Glutamatergic neuron (in vitro differentiated cells): ENCODE data around the gene LPAR2. TPM values are rescaled to one million over a fixed set of nuclear protein-coding genes. Genes with fewer than 3 reads are reported as not detected.

Source experiments
- DNase-seq: peaks from one replicate; pipeline ENCODE4 v3.0.0; 2022
- H3K27ac Mint-ChIP-seq: one replicate; pipeline ENCODE4 v1.8.0; 2020; ENCODE audit warnings: mild to moderate bottlenecking, mixed read lengths, inconsistent platforms; ENCODE audit not compliant: unreplicated experiment
- H3K27me3 Mint-ChIP-seq: one replicate; pipeline ENCODE4 v1.8.0; 2020; ENCODE audit warnings: mild to moderate bottlenecking, moderate library complexity, mixed read lengths, inconsistent platforms; ENCODE audit not compliant: unreplicated experiment
- H3K36me3 Mint-ChIP-seq: one replicate; pipeline ENCODE4 v1.8.0; 2020; ENCODE audit warnings: mild to moderate bottlenecking, mixed read lengths, inconsistent platforms; ENCODE audit not compliant: unreplicated experiment
- H3K4me1 Mint-ChIP-seq: one replicate; pipeline ENCODE4 v1.8.0; 2020; ENCODE audit warnings: mild to moderate bottlenecking, low read depth, mixed read lengths, inconsistent platforms; ENCODE audit not compliant: unreplicated experiment
- H3K4me3 Mint-ChIP-seq: one replicate; pipeline ENCODE4 v1.8.0; 2020; ENCODE audit warnings: mild to moderate bottlenecking, mixed read lengths, inconsistent platforms; ENCODE audit not compliant: unreplicated experiment
- H3K9me3 Mint-ChIP-seq: one replicate; pipeline ENCODE4 v1.8.0; 2020; ENCODE audit warnings: mild to moderate bottlenecking, moderate library complexity, mixed read lengths, inconsistent platforms; ENCODE audit not compliant: unreplicated experiment
- total RNA-seq: library from RNA; stranded (reverse); fragmentation: NEBNext Ultra II Directional; extraction: Animal tissue kit (Norgen Biotek cat#: 25700); gene quantifications from one replicate; pipeline ENCODE4 v1.2.1, GENCODE V29; 2021; ENCODE audit not compliant: unreplicated experiment
- TF ChIP-seq, protein P1 (sequence below): fragments of 200-600 bp; sonication (generic); IDR thresholded peaks from one replicate; pipeline ENCODE4 v1.5.0; 2021; ENCODE audit not compliant: partially characterized antibody, unreplicated experiment

The LPAR2 gene
- total RNA-seq, 1 donor from 2014 or later: 364 TPM

DNA sequence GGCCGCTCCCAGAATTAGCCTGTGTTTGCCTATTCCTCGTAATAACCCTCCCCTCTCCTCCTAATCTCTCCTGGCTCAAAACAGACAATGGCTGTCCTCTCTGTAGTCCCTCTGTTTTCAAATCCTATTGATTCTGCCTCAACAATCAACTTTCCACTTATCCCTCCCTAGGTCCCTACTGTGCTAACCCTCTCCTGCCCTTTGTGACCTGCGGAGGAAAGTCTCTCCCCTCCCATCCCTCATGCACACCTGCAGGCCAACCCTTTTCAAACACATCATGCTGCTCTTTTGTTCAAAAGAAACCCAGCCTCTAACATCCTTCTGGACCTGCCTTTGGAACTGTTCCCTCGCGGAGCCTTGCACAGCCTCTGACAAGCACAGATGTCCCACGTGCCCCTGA lies 52.6 kb downstream of the LPAR2 start:
- Mint-ChIP-seq H3K27me3 (peaks cover 16% of the 10 kb centered on the region), H3K4me3 (peak overlapping the region; percentile 63), H3K9me3 (peaks cover 22% of the 10 kb centered on the region), H3K36me3 (peaks cover 6% of the 10 kb centered on the region), H3K27ac (peak overlapping the region; percentile 93), H3K4me1 (peaks cover 28% of the 10 kb centered on the region)
- TF ChIP-seq, protein P1, sequence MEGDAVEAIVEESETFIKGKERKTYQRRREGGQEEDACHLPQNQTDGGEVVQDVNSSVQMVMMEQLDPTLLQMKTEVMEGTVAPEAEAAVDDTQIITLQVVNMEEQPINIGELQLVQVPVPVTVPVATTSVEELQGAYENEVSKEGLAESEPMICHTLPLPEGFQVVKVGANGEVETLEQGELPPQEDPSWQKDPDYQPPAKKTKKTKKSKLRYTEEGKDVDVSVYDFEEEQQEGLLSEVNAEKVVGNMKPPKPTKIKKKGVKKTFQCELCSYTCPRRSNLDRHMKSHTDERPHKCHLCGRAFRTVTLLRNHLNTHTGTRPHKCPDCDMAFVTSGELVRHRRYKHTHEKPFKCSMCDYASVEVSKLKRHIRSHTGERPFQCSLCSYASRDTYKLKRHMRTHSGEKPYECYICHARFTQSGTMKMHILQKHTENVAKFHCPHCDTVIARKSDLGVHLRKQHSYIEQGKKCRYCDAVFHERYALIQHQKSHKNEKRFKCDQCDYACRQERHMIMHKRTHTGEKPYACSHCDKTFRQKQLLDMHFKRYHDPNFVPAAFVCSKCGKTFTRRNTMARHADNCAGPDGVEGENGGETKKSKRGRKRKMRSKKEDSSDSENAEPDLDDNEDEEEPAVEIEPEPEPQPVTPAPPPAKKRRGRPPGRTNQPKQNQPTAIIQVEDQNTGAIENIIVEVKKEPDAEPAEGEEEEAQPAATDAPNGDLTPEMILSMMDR: no peak
- no peak for DNase-seq

Other genes starting within 250 kb of the LPAR2 start
- gene GATAD2A, start 222.5 kb downstream of the LPAR2 start, total RNA-seq: 203 TPM
- 1.7 TPM for gene TSSK6, start 112.7 kb downstream of the LPAR2 start, total RNA-seq
- 394 TPM for gene NDUFA13, start 112.0 kb downstream of the LPAR2 start, total RNA-seq
- 21.6 TPM for gene YJEFN3, start 99.3 kb downstream of the LPAR2 start, total RNA-seq
- gene CILP2, start 90.0 kb downstream of the LPAR2 start, total RNA-seq: 40.9 TPM
- gene PBX4, start 9.5 kb downstream of the LPAR2 start, total RNA-seq: 56.1 TPM
- 204 TPM for gene GMIP, start 15.4 kb upstream of the LPAR2 start, total RNA-seq
- 92.7 TPM for gene ATP13A1, start 35.5 kb upstream of the LPAR2 start, total RNA-seq
- 8.0 TPM for gene ZNF101, start 40.6 kb upstream of the LPAR2 start, total RNA-seq
- gene ZNF14, start 104.9 kb upstream of the LPAR2 start, total RNA-seq: 10.9 TPM
- 39.0 TPM for gene ZNF506, start 193.5 kb upstream of the LPAR2 start, total RNA-seq
- gene ZNF253, start 237.7 kb upstream of the LPAR2 start, total RNA-seq: 56.0 TPM